ENCODE results near the gene CBX3.
A peak's percentile ranks its signal among the peaks of the same experiment; 100 is the strongest.

The CBX3 gene

GRCh38 chr7:26198133-26198780 lies 3.3 kb upstream of the CBX3 start:
- Histone ChIP-seq H3K27ac (ENCODE audit: low read length) (peak overlapping the region; percentile 89), H3K9me3 (ENCODE audit: insufficient read depth, low read length, severe bottlenecking) (no peaks in the 10 kb centered on the region), H3K36me3 (ENCODE audit: insufficient read depth, low read length) (peaks cover 78% of the 10 kb centered on the region), H2AFZ (ENCODE audit: low read depth, low read length) (no peak overlapping the region), H3K27me3 (ENCODE audit: insufficient read depth, low read length, poor library complexity) (no peaks in the 10 kb centered on the region), H3K9ac (ENCODE audit: low read depth, low read length) (peak overlapping the region; percentile 84), H4K20me1 (ENCODE audit: insufficient read depth, low read length) (peaks cover 70% of the 10 kb centered on the region), H3K4me2 (ENCODE audit: insufficient read depth, low read length) (peak overlapping the region; percentile 72), H3K79me2 (ENCODE audit: insufficient read depth, low read length) (peaks cover 90% of the 10 kb centered on the region), H3K4me3 (ENCODE audit: low read depth in 1 of 2, low read length in 2 of 2) (peak overlapping the region; percentile 61 to 97), H3K4me1 (ENCODE audit: insufficient read depth, low read length) (peaks cover 47% of the 10 kb centered on the region)
- DNase-seq (no peak), ATAC-seq (ENCODE audit: insufficient read depth, low read depth) (no peak)
- TF ChIP-seq EZH2 (IDR thresholded peaks at IDR 0.05; ENCODE audit: borderline replicate concordance, low read depth, low read length, severe bottlenecking) (no peak), CTCF (IDR thresholded peaks at IDR 0.05; ENCODE audit: borderline replicate concordance, extremely low read depth, low read length, poor library complexity, severe bottlenecking) (peak; percentile 73)

- no peaks in the 10 kb centered on the region for H3K9me3 ChIP-seq (ENCODE audit: insufficient read depth, low read length, severe bottlenecking)
- ATAC-seq (ENCODE audit: insufficient read depth, low read depth) (no peak), DNase-seq (no peak)
- H3K36me3 ChIP-seq (ENCODE audit: insufficient read depth, low read length): peaks cover 78% of the 10 kb centered on the region
- H3K79me2 ChIP-seq (ENCODE audit: insufficient read depth, low read length): peaks cover 90% of the 10 kb centered on the region
- no peaks in the 10 kb centered on the region for H3K27me3 ChIP-seq (ENCODE audit: insufficient read depth, low read length, poor library complexity)
- peak overlapping the region; percentile 61 to 97 for H3K4me3 ChIP-seq (ENCODE audit: low read depth in 1 of 2, low read length in 2 of 2)
- peak overlapping the region; percentile 84 for H3K9ac ChIP-seq (ENCODE audit: low read depth, low read length)
- H2AFZ ChIP-seq (ENCODE audit: low read depth, low read length): no peak overlapping the region
- TF ChIP-seq CTCF (IDR thresholded peaks at IDR 0.05; ENCODE audit: borderline replicate concordance, extremely low read depth, low read length, poor library complexity, severe bottlenecking) (no peak), EZH2 (IDR thresholded peaks at IDR 0.05; ENCODE audit: borderline replicate concordance, low read depth, low read length, severe bottlenecking) (no peak)
- H4K20me1 ChIP-seq (ENCODE audit: insufficient read depth, low read length): peaks cover 70% of the 10 kb centered on the region
- peaks cover 47% of the 10 kb centered on the region for H3K4me1 ChIP-seq (ENCODE audit: insufficient read depth, low read length)
- peak overlapping the region; percentile 89 for H3K27ac ChIP-seq (ENCODE audit: low read length)
- H3K4me2 ChIP-seq (ENCODE audit: insufficient read depth, low read length): peak overlapping the region; percentile 72
Observed at GRCh38 chr7:26198781-26199169, 2.8 kb upstream of the CBX3 start.

- TF ChIP-seq CTCF (IDR thresholded peaks at IDR 0.05; ENCODE audit: borderline replicate concordance, extremely low read depth, low read length, poor library complexity, severe bottlenecking) (no peak), EZH2 (IDR thresholded peaks at IDR 0.05; ENCODE audit: borderline replicate concordance, low read depth, low read length, severe bottlenecking) (no peak)
- Histone ChIP-seq H3K36me3 (ENCODE audit: insufficient read depth, low read length) (peaks cover 78% of the 10 kb centered on the region), H3K9me3 (ENCODE audit: insufficient read depth, low read length, severe bottlenecking) (no peaks in the 10 kb centered on the region), H3K4me2 (ENCODE audit: insufficient read depth, low read length) (peak overlapping the region; percentile 72), H3K4me3 (ENCODE audit: low read depth in 1 of 2, low read length in 2 of 2) (peak overlapping the region; percentile 61 to 97), H4K20me1 (ENCODE audit: insufficient read depth, low read length) (peaks cover 70% of the 10 kb centered on the region), H3K9ac (ENCODE audit: low read depth, low read length) (peak overlapping the region; percentile 84), H2AFZ (ENCODE audit: low read depth, low read length) (0 out of 2 replicates have a peak overlapping the region, but pooled peaks have one; percentile 26), H3K4me1 (ENCODE audit: insufficient read depth, low read length) (peaks cover 47% of the 10 kb centered on the region), H3K27me3 (ENCODE audit: insufficient read depth, low read length, poor library complexity) (no peaks in the 10 kb centered on the region), H3K27ac (ENCODE audit: low read length) (peak overlapping the region; percentile 89), H3K79me2 (ENCODE audit: insufficient read depth, low read length) (peaks cover 90% of the 10 kb centered on the region)
- ATAC-seq (ENCODE audit: insufficient read depth, low read depth) (peak; percentile 25), DNase-seq (peak; percentile 75)
Observed at GRCh38 chr7:26199301-26200037, 2.1 kb upstream of the CBX3 start.

Measured in DND-41 (cell line).